ENCODE results near the gene TMPRSS2.

Gene TMPRSS2

GRCh38 chr21:41429925-41430491, 78.0 kb downstream of the TMPRSS2 start:
- POLR2A ChIA-PET = no interaction called here
- TF ChIP-seq CTCF (IDR thresholded peaks at IDR 0.05; ENCODE audit: insufficient read depth, low read length, missing control alignments) = no peak
- no peak overlapping the region for H3K4me3 ChIP-seq (ENCODE audit: low read depth, low read length)
- CTCF ChIA-PET = interaction anchor here (1.1 kb wide), 1 partner anchor 21 kb away, joined by 3 read pairs; no protein-coding TSS in a partner anchor
- no peak for DNase-seq (ENCODE audit: low read depth, low spot score)

GRCh38 chr21:41429305-41429704, 78.7 kb downstream of the TMPRSS2 start:
- ChIA-PET CTCF (interaction anchor here (1.0 to 1.1 kb wide), 2 partner anchors 22 to 31 kb away, joined by 3 read pairs; no protein-coding TSS in a partner anchor), POLR2A (no interaction called here)
- no peak for TF ChIP-seq CTCF (IDR thresholded peaks at IDR 0.05; ENCODE audit: insufficient read depth, low read length, missing control alignments)
- DNase-seq (ENCODE audit: low read depth, low spot score) = no peak
- no peak overlapping the region for H3K4me3 ChIP-seq (ENCODE audit: low read depth, low read length)

- POLR2A ChIA-PET = no interaction called here
- CTCF ChIA-PET = interaction anchor here (1.0 kb wide), 1 partner anchor 31 kb away, joined by 3 read pairs; no protein-coding TSS in a partner anchor
These were observed 79.1 kb downstream of the TMPRSS2 start for GRCh38 chr21:41428847-41429246.

GRCh38 chr21:41428311-41428710, 79.6 kb downstream of the TMPRSS2 start:
- POLR2A ChIA-PET = no interaction called here
- CTCF ChIA-PET = no interaction called here
- no peak overlapping the region for H3K4me3 ChIP-seq (ENCODE audit: low read depth, low read length)
- TF ChIP-seq CTCF (IDR thresholded peaks at IDR 0.05; ENCODE audit: insufficient read depth, low read length, missing control alignments) = no peak
- DNase-seq (ENCODE audit: low read depth, low spot score) = no peak

More at GRCh38 chr21:41428847-41429246, 79.1 kb downstream of the TMPRSS2 start:
- no peak overlapping the region for H3K4me3 ChIP-seq (ENCODE audit: low read depth, low read length)
- no peak for DNase-seq (ENCODE audit: low read depth, low spot score)
- TF ChIP-seq CTCF (IDR thresholded peaks at IDR 0.05; ENCODE audit: insufficient read depth, low read length, missing control alignments) = no peak

- CTCF ChIA-PET = interaction anchor here (0.9 kb wide), 1 partner anchor 144 kb away, joined by 3 read pairs; no protein-coding TSS in a partner anchor
- POLR2A ChIA-PET = no interaction called here
- no peak overlapping the region for H3K4me3 ChIP-seq (ENCODE audit: low read depth, low read length)
- no peak for TF ChIP-seq CTCF (IDR thresholded peaks at IDR 0.05; ENCODE audit: insufficient read depth, low read length, missing control alignments)
- no peak for DNase-seq (ENCODE audit: low read depth, low spot score)
These were observed 80.4 kb downstream of the TMPRSS2 start for GRCh38 chr21:41427556-41427955.

- peak overlapping the region; percentile 58 for H3K4me3 ChIP-seq (ENCODE audit: low read depth, low read length)
- ChIA-PET CTCF (interaction anchor here (0.9 kb wide), 1 partner anchor 143 kb away, joined by 3 read pairs; no protein-coding TSS in a partner anchor), POLR2A (no interaction called here)
- DNase-seq (ENCODE audit: low read depth, low spot score) = no peak
- TF ChIP-seq CTCF (IDR thresholded peaks at IDR 0.05; ENCODE audit: insufficient read depth, low read length, missing control alignments) = no peak
These were observed 81.1 kb downstream of the TMPRSS2 start for GRCh38 chr21:41426676-41427404.

All from AG04449 (cell line).